K562 (cell line): ENCODE measurements around the gene SEC14L5. TPM values are rescaled to one million over a fixed set of nuclear protein-coding genes. Genes with fewer than 3 reads are reported as not detected.

Source experiments
- ATAC-seq: fragments of 200-7000 bp; cut with Tn5 transposase; 3 replicates; pipeline ENCODE4 v1.9.1; 2020; ENCODE audit warnings: moderate library complexity
- BruUV-seq: library from RNA; stranded (reverse); fragments of 400-500 nt; replicated peaks from 2 replicates; lab custom pipeline; 2021; lab: Mats Ljungman, UMichigan
- CTCF ChIA-PET: fragments of 300-600 bp; formaldehyde crosslinking; extraction: SDS; loops from one replicate; lab custom pipeline; 2021; ENCODE audit warnings: low intra/inter-chr PET ratio; lab: Yijun Ruan, JAX
- POLR2A ChIA-PET: fragments of 300-600, 350-650 bp; sonication (Branson Sonifier 250); formaldehyde crosslinking; extraction: SDS; loops from one replicate; lab custom pipeline; 2021; ENCODE audit warnings: antibody characterized with exemption, inconsistent platforms; lab: Yijun Ruan, JAX
- DNase-seq, 4 experiments: peaks; one replicate each; pipeline versions ENCODE4 v3.0.0 to v3.0.0-alpha.2; 2011 to 2018; ENCODE audit warnings: low spot score in 3 of 4, mixed read lengths in 3 of 4; ENCODE audit errors: extremely low read depth in 1 of 4
- FAIRE-seq: peaks from 2 replicates; lab custom pipeline; 2011; peaks lifted over from hg19 to GRCh38; lab: Jason Lieb, UNC
- H2AFZ ChIP-seq: 2 replicates; pipeline ENCODE4 v1.6.0; 2011; ENCODE audit warnings: low read depth, low read length, control low read depth, inconsistent platforms
- H3K27ac ChIP-seq: fragments of 200-600 bp; 3 replicates; pipeline ENCODE4 v1.8.0; 2011; ENCODE audit warnings: low read depth, mild to moderate bottlenecking, control low read depth, inconsistent platforms, low read length, moderate library complexity, mixed read lengths; ENCODE audit errors: extremely low read depth
- H3K27me3 ChIP-seq, 2 experiments: fragments of 300-600 bp in 1 of 2; 2 replicates in 1 of 2; 3 replicates in 1 of 2; pipeline versions ENCODE4 v1.6.0 to v1.8.0; 2011; ENCODE audit warnings: inconsistent platforms in 2 of 2, low read length in 2 of 2, mild to moderate bottlenecking in 1 of 2, mixed read lengths in 1 of 2, moderate library complexity in 1 of 2; ENCODE audit not compliant: control insufficient read depth in 2 of 2, insufficient read depth in 2 of 2
- H3K36me3 ChIP-seq: fragments of 300-600 bp; 3 replicates; pipeline ENCODE4 v1.8.0; 2011; ENCODE audit warnings: mild to moderate bottlenecking, low read length, inconsistent platforms; ENCODE audit not compliant: control insufficient read depth, insufficient read depth
- H3K4me1 ChIP-seq, 2 experiments: fragments of 200-600 bp in 1 of 2; replicated peaks in 1 of 2; 2 replicates in 1 of 2; 3 replicates in 1 of 2; pipeline versions ENCODE4 v1.5.1 to v1.8.0; 2011; ENCODE audit warnings: inconsistent platforms in 2 of 2, low read length in 2 of 2, mild to moderate bottlenecking in 1 of 2, mixed read lengths in 1 of 2, moderate library complexity in 1 of 2; ENCODE audit not compliant: control insufficient read depth in 2 of 2, insufficient read depth in 2 of 2
- H3K4me2 ChIP-seq: 2 replicates; pipeline ENCODE4 v1.6.1; 2011; ENCODE audit warnings: low read length, control low read depth, inconsistent platforms, mixed read lengths; ENCODE audit not compliant: insufficient read depth
- H3K4me3 ChIP-seq: fragments of 200-600 bp; sonication (generic), shearing (Covaris generic); 2 replicates; pipeline ENCODE4 v1.5.1; 2016; ENCODE audit warnings: control low read depth, inconsistent platforms
- H3K79me2 ChIP-seq: fragments of 200-600 bp; 3 replicates; pipeline ENCODE4 v1.8.0; 2011; ENCODE audit warnings: low read length, inconsistent platforms; ENCODE audit not compliant: control insufficient read depth, insufficient read depth
- H3K9ac ChIP-seq, 2 experiments: 2 replicates each; pipeline versions ENCODE4 v1.6.0 to v1.6.1; 2011; ENCODE audit warnings: low read depth in 2 of 2, low read length in 2 of 2, control low read depth in 1 of 2, inconsistent platforms in 1 of 2, mild to moderate bottlenecking in 1 of 2, mixed read lengths in 1 of 2; ENCODE audit not compliant: insufficient read depth in 1 of 2
- H3K9me1 ChIP-seq: one replicate; pipeline ENCODE4 v1.6.0; 2011; ENCODE audit warnings: inconsistent platforms, mild to moderate bottlenecking, low read length, moderate library complexity; ENCODE audit not compliant: control insufficient read depth, insufficient read depth
- H3K9me3 ChIP-seq: replicated peaks from 2 replicates; pipeline ENCODE4 v1.5.1; 2011; ENCODE audit warnings: low read depth, low read length, inconsistent platforms; ENCODE audit not compliant: control insufficient read depth, insufficient read depth
- H4K20me1 ChIP-seq: replicated peaks from 2 replicates; pipeline ENCODE4 v1.6.1; 2011; ENCODE audit warnings: low read length, inconsistent platforms, mixed read lengths; ENCODE audit not compliant: control insufficient read depth, insufficient read depth
- ATF3 ChIP-seq, 2 experiments: fragments of 450-650 bp in 1 of 2; sonication (generic) in 1 of 2; formaldehyde crosslinking in 1 of 2; IDR thresholded peaks in 1 of 2; conservative IDR thresholded peaks in 1 of 2; 2 replicates each; pipeline versions ENCODE4 v1.6.1 to v1.8.1; 2016 to 2023; ENCODE audit warnings: mild to moderate bottlenecking in 2 of 2, moderate library complexity in 2 of 2, inconsistent platforms in 1 of 2, missing genetic modification reagents in 1 of 2
- CHD2 ChIP-seq: IDR thresholded peaks from 2 replicates; pipeline ENCODE4 v1.6.1; 2011; ENCODE audit warnings: low read depth, low read length
- DACH1 ChIP-seq: fragments of 450-650 bp; IDR thresholded peaks from 2 replicates; pipeline ENCODE4 v1.6.1; 2018; ENCODE audit not compliant: partially characterized antibody
- FOS ChIP-seq: IDR thresholded peaks from 3 replicates; pipeline ENCODE4 v1.6.1; 2011; ENCODE audit not compliant: insufficient read length; ENCODE audit errors: extremely low read depth
- HMG20A ChIP-seq: fragments of 450-650 bp; formaldehyde crosslinking; conservative IDR thresholded peaks from 2 replicates; pipeline ENCODE4 v1.4.0; 2020; ENCODE audit warnings: mild to moderate bottlenecking, mixed read lengths
- KAT8 ChIP-seq: fragments of 450-650 bp; IDR thresholded peaks from 2 replicates; pipeline ENCODE4 v1.6.1; 2016; ENCODE audit warnings: low read depth, mild to moderate bottlenecking
- KHSRP ChIP-seq: fragments of 450-650 bp; IDR thresholded peaks from 2 replicates; pipeline ENCODE4 v1.6.1; 2017
- MED1 ChIP-seq: sonication (generic); formaldehyde crosslinking; IDR thresholded peaks from 2 replicates; pipeline ENCODE4 v1.8.1; 2023; ENCODE audit warnings: missing genetic modification reagents, borderline replicate concordance
- NR2C2 ChIP-seq, 2 experiments: fragments of 200-800 bp in 1 of 2; sonication (Bioruptor generic) in 1 of 2; sonication (generic) in 1 of 2; formaldehyde crosslinking in 1 of 2; IDR thresholded peaks; 2 replicates each; pipeline versions ENCODE4 v1.6.1 to v1.8.0; 2016 to 2022; ENCODE audit warnings: mild to moderate bottlenecking in 1 of 2, missing compliant biosample characterization in 1 of 2, missing genetic modification characterization in 1 of 2, missing genetic modification reagents in 1 of 2
- TAF1 ChIP-seq: IDR thresholded peaks from 2 replicates; pipeline ENCODE4 v1.6.1; 2011; ENCODE audit warnings: mild to moderate bottlenecking, low read length, moderate library complexity; ENCODE audit not compliant: insufficient read depth, control insufficient read depth, severe bottlenecking; ENCODE audit errors: extremely low read depth
- ZNF121 ChIP-seq: sonication (generic); formaldehyde crosslinking; conservative IDR thresholded peaks from 2 replicates; pipeline ENCODE4 v1.8.0; 2022; ENCODE audit warnings: missing genetic modification reagents
- ZNF239 ChIP-seq: fragments of 250-450 bp; sonication (Bioruptor Pico); IDR thresholded peaks from 2 replicates; pipeline ENCODE4 v1.4.0; 2020; ENCODE audit warnings: mild to moderate bottlenecking
- WGBS: fragments of 100-300 bp; shearing (Covaris generic); methylation state at CpG from one replicate; pipeline ENCODE4 v1.1.6; 2016; ENCODE audit warnings: low coverage, mixed read lengths; ENCODE audit not compliant: insufficient coverage; ENCODE audit errors: missing lambda C conversion rate; 5-methylcytosine and 5-hydroxymethylcytosine counted together
- in situ Hi-C: fragments of 300-500 bp; cut with MboI; formaldehyde crosslinking; loops from 4 replicates; pipeline ENCODE4 v1.15.0; 2018; ENCODE audit warnings: inconsistent platforms, mixed read lengths
- intact Hi-C: fragments of 100-400 bp; cut with micrococcal nuclease; formaldehyde crosslinking; loops from 2 replicates; pipeline ENCODE4 v1.14.2; 2022
- polyA plus RNA-seq, 8 experiments: library from polyadenylated mRNA; depleted of rRNA in 4 of 8; stranded (reverse) in 5 of 8; unstranded in 3 of 8; fragments of >200 nt; fragmentation: Nextera tagmentation in 2 of 8; fragmentation: Illumina TruSeq in 1 of 8; extraction: Ambion mirVana in 2 of 8; extraction: Trizol in 1 of 8; gene quantifications; 2 replicates each; pipeline versions ENCODE4 v1.2.1 to v1.2.3, GENCODE V29; 2011 to 2014; ENCODE audit warnings: inconsistent platforms in 1 of 8, missing spikeins in 1 of 8
- total RNA-seq, 7 experiments: library from RNA; depleted of rRNA in 6 of 7; stranded (reverse); fragments of >200 nt in 6 of 7; fragmentation: Illumina TruSeq in 2 of 7; extraction: Trizol in 2 of 7; gene quantifications; 2 replicates each; pipeline versions ENCODE4 v1.2.1 to v1.2.3, GENCODE V29; 2011 to 2021; ENCODE audit warnings: low replicate concordance in 1 of 7
- TF ChIP-seq, protein P1 (sequence below): sonication (generic); formaldehyde crosslinking; IDR thresholded peaks from 2 replicates; pipeline ENCODE4 v1.9.0; 2022; ENCODE audit warnings: mild to moderate bottlenecking, missing genetic modification reagents

SEC14L5 gene
- total and polyA plus RNA-seq, 9 of the 15 experiments (the other 6 are each of a cell fraction or from before 2014, with no cell fraction given), result 0.11 TPM; not detected in 8

DNA sequence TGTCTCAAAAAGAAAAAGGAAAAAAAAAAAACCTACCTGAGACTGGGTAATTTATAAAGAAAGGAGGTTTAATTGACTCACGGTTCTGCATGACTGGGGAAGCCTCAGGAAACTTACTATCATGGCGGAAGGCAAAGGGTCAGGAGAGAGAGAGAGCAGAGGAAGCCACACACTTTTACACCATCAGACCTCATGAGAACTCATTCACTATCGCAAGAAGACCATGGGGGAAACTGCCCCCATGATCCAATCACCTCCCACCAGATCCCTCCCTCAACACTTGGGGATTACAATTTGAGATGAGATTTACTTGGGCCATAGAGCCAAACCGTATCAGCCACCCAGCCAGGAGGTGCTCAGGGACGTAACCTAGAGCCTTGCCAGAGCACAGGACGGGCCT is 54.8 kb downstream of the SEC14L5 start:
- H3K9ac ChIP-seq, result no peak overlapping the region
- POLR2A ChIA-PET, result no interaction called here
- CTCF ChIA-PET, result no interaction called here
- peaks cover 17 to 70% of the 10 kb centered on the region in 2 experiments; a peak in 4 of 5 replicates for H3K27me3 ChIP-seq
- no peak overlapping the region for H2AFZ ChIP-seq
- H3K9me3 ChIP-seq, result no peaks in the 10 kb centered on the region
- H3K79me2 ChIP-seq, result no peaks in the 10 kb centered on the region
- no peaks in the 10 kb centered on the region for H3K9me1 ChIP-seq
- FAIRE-seq (no peak), ATAC-seq (no peak), DNase-seq (no peak)
- no peak overlapping the region for H3K4me2 ChIP-seq
- no peaks in the 10 kb centered on the region for H3K36me3 ChIP-seq
- H3K4me3 ChIP-seq, result no peak overlapping the region
- peaks cover 0 to 3% of the 10 kb centered on the region in 2 experiments; a peak in 1 of 5 replicates for H3K4me1 ChIP-seq
- 11% methylated on average over 5 of the region's 6 CpGs for WGBS
- intact Hi-C loops, result no loop called here
- no peaks in the 10 kb centered on the region; the same call in 1 of the 2 replicates for H4K20me1 ChIP-seq
- BruUV-seq, result no TSS peak
- in situ Hi-C loops, result no loop called here
- no peak overlapping the region for H3K27ac ChIP-seq
- peak; percentile 52 for TF ChIP-seq CHD2
- TF ChIP-seq KHSRP, result no peak

DNA sequence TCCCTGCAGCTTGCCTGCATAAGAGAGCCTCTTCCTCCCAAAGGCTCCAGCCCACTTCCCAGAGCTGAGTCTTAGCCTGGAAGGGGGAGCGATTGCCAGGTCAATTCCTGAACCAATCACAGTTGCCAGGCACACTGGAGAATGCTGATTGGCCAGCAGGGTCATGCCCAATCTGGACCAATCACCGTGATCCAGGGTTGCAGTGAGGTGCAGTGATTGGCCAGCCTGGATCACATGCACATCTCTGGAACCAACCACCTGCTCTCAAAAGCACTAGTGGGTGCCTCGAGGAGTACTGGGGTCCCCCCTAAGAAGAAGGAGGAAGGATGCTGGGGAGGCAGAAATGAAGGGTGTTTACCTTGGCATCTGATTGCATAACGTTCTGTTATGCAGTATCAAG is 57.2 kb downstream of the SEC14L5 start:
- H2AFZ ChIP-seq, result no peak overlapping the region
- no peaks in the 10 kb centered on the region; the same call in 1 of the 2 replicates for H4K20me1 ChIP-seq
- DNase-seq, result peak in 3 of 4 experiments; percentile 76 to 82 (median 77)
- ChIA-PET CTCF (no interaction called here), POLR2A (no interaction called here)
- no peak overlapping the region for H3K4me3 ChIP-seq
- intact Hi-C loops (no loop called here), in situ Hi-C loops (no loop called here)
- no peak overlapping the region for H3K9ac ChIP-seq
- FAIRE-seq, result no peak
- no peak overlapping the region for H3K27ac ChIP-seq
- no peak overlapping the region for H3K4me2 ChIP-seq
- 0% methylated on average over 4 of the region's 4 CpGs for WGBS
- peaks cover 12 to 57% of the 10 kb centered on the region in 2 experiments; a peak in 4 of 5 replicates for H3K27me3 ChIP-seq
- H3K9me1 ChIP-seq, result no peaks in the 10 kb centered on the region
- no peaks in the 10 kb centered on the region for H3K79me2 ChIP-seq
- BruUV-seq, result no TSS peak
- ATAC-seq, result peak; percentile 61
- H3K36me3 ChIP-seq, result no peaks in the 10 kb centered on the region
- H3K4me1 ChIP-seq, result peaks cover 0 to 3% of the 10 kb centered on the region in 2 experiments; a peak in 1 of 5 replicates
- no peaks in the 10 kb centered on the region for H3K9me3 ChIP-seq
- TF ChIP-seq ZNF239 (CRISPR knock-in tag) (no peak), KAT8 (no peak), MED1 (no peak), FOS (peak; percentile 26), ZNF121 (CRISPR knock-in tag) (no peak), DACH1 (no peak), TAF1 (no peak), ATF3 (IDR thresholded peaks at IDR 0.05) (no peak), ATF3 (CRISPR knock-in tag; conservative IDR thresholded peaks at IDR 0.05) (no peak), NR2C2 (CRISPR knock-in tag; IDR thresholded peaks at IDR 0.05) (no peak), NR2C2 (tag; IDR thresholded peaks at IDR 0.05) (no peak), HMG20A (CRISPR knock-in tag) (no peak)
- TF ChIP-seq, protein P1, sequence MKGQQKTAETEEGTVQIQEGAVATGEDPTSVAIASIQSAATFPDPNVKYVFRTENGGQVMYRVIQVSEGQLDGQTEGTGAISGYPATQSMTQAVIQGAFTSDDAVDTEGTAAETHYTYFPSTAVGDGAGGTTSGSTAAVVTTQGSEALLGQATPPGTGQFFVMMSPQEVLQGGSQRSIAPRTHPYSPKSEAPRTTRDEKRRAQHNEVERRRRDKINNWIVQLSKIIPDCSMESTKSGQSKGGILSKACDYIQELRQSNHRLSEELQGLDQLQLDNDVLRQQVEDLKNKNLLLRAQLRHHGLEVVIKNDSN, result peak; percentile 71
